Measurements from ENCODE around the gene ZNF793. TPM values are rescaled to one million over a fixed set of nuclear protein-coding genes. Genes with fewer than 3 reads are reported as not detected.

ZNF793 gene
- total and polyA plus RNA-seq, 10 of the 15 experiments (the other 5 are each of a cell fraction or from before 2014, with no cell fraction given), result 0.10 to 1.1 (median 0.30) TPM

DNA sequence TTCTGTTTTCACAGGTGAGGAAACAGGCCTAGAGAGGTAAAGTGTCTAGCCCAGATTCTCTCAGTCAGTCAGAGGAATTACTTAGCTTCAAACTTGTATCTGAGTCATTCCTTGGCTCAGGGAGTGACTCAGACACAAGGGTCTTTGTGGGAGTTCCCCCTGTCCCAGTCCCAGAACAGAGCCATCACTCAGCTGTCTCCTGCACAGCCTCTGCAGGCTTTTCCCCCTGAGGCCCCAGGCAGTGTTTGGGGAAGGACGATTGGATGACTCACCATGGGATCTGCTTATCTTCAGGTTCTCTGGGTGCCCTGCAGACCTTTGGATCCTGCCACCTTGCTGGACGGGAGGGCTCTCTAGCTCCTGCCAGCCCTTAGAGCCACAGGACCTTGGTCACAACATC is 13.2 kb downstream of the ZNF793 start:
- no TSS peak for BruUV-seq (replicated peaks)
- Histone ChIP-seq H2AFZ (ENCODE audit: control insufficient read depth, low read depth, low read length) (no peak overlapping the region), H4K20me1 (ENCODE audit: control insufficient read depth, insufficient read depth) (no peaks in the 10 kb centered on the region), H3K27me3 (replicated peaks in 1 of 2; ENCODE audit: control insufficient read depth in 2 of 2, insufficient read depth in 2 of 2, low read length in 1 of 2) (no peaks in the 10 kb centered on the region), H3K4me3 (no peak overlapping the region), H3K9ac (ENCODE audit: control insufficient read depth, insufficient read depth, low read length) (no peak overlapping the region), H3K4me2 (ENCODE audit: control insufficient read depth, insufficient read depth) (no peak overlapping the region), H3K36me3 (ENCODE audit: control insufficient read depth in 2 of 2, insufficient read depth in 2 of 2, low read length in 1 of 2) (no peaks in the 10 kb centered on the region), H3K79me2 (ENCODE audit: control insufficient read depth, insufficient read depth, low read length) (no peaks in the 10 kb centered on the region), H3K9me3 (replicated peaks; ENCODE audit: control insufficient read depth, insufficient read depth, low read length) (no peaks in the 10 kb centered on the region; the same call in 2 of the 3 replicates), H3K4me1 (ENCODE audit: control insufficient read depth, insufficient read depth, low read length) (no peaks in the 10 kb centered on the region), H3K27ac (ENCODE audit: control insufficient read depth, insufficient read depth) (no peak overlapping the region)
- no peak for DNase-seq (ENCODE audit: low read depth, low spot score)
- no peak for TF ChIP-seq CTCF (IDR thresholded peaks at IDR 0.05 in 2 of 3, conservative IDR thresholded peaks at IDR 0.05 in 1 of 3; ENCODE audit: control insufficient read depth in 2 of 3, extremely low read depth in 1 of 3, insufficient read depth in 1 of 3, low read depth in 3 of 3, low read length in 3 of 3)
- no peak for TF ChIP-seq SMARCA5 (IDR thresholded peaks at IDR 0.05)
- no peak for TF ChIP-seq PBX3 (IDR thresholded peaks at IDR 0.05; ENCODE audit: insufficient replicate concordance, low read depth, low read length)
- no peak for TF ChIP-seq NFYB (IDR thresholded peaks at IDR 0.05; ENCODE audit: insufficient read depth, low read depth, low read length)
- TF ChIP-seq CHD4 (IDR thresholded peaks at IDR 0.05), result no peak
- TF ChIP-seq, protein P1, sequence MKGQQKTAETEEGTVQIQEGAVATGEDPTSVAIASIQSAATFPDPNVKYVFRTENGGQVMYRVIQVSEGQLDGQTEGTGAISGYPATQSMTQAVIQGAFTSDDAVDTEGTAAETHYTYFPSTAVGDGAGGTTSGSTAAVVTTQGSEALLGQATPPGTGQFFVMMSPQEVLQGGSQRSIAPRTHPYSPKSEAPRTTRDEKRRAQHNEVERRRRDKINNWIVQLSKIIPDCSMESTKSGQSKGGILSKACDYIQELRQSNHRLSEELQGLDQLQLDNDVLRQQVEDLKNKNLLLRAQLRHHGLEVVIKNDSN (IDR thresholded peaks at IDR 0.05; ENCODE audit: borderline replicate concordance, extremely low read length, insufficient read depth, low read depth, low read length), result no peak
- no peak for TF ChIP-seq GABPA (IDR thresholded peaks at IDR 0.05; ENCODE audit: low read depth)
- TF ChIP-seq RAD51 (IDR thresholded peaks at IDR 0.05), result no peak
- TF ChIP-seq SIN3A (IDR thresholded peaks at IDR 0.05; ENCODE audit: low read depth, low read length), result no peak
- TF ChIP-seq POLR2AphosphoS2 (IDR thresholded peaks at IDR 0.05; ENCODE audit: low read depth, low read length), result no peak
- TF ChIP-seq, protein P2, sequence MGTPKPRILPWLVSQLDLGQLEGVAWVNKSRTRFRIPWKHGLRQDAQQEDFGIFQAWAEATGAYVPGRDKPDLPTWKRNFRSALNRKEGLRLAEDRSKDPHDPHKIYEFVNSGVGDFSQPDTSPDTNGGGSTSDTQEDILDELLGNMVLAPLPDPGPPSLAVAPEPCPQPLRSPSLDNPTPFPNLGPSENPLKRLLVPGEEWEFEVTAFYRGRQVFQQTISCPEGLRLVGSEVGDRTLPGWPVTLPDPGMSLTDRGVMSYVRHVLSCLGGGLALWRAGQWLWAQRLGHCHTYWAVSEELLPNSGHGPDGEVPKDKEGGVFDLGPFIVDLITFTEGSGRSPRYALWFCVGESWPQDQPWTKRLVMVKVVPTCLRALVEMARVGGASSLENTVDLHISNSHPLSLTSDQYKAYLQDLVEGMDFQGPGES (IDR thresholded peaks at IDR 0.05), result no peak
- TF ChIP-seq BCLAF1 (IDR thresholded peaks at IDR 0.05), result no peak
- intact Hi-C loops (cut with micrococcal nuclease; ENCODE audit: unreplicated experiment) (no loop called here), in situ Hi-C loops (cut with MboI) (no loop called here)
- POLR2A ChIA-PET, result no interaction called here
- RAD21 ChIA-PET (ENCODE audit: unreplicated experiment), result no interaction called here
- SMC1A ChIA-PET (ENCODE audit: uncharacterized antibody, unreplicated experiment), result no interaction called here
- 71% methylated on average over 2 of the region's 2 CpGs for WGBS (ENCODE audit: insufficient coverage, insufficient replicate concordance, low lambda C conversion rate, missing lambda C conversion rate)
- no peak for FAIRE-seq
- no peak for ATAC-seq
- CTCF ChIA-PET, result interaction anchor here (0.6 kb wide), 1 partner anchor 853 kb away, joined by 3 read pairs; the partner anchor contains the start of gene ZNF461
